ENCODE data around the gene GPR158. TPM values are rescaled to one million over a fixed set of nuclear protein-coding genes. Genes with fewer than 3 reads are reported as not detected.

GPR158 gene
- total RNA-seq, 1 experiment from 2014 or later, result 0.07 TPM

- intact Hi-C loops (cut with micrococcal nuclease; ENCODE audit: unreplicated experiment), result no loop called here
- Mint-ChIP-seq H3K4me1 (ENCODE audit: low read depth, unreplicated experiment) (peaks cover 6% of the 10 kb centered on the region), H3K27ac (ENCODE audit: unreplicated experiment) (no peak overlapping the region), H3K4me3 (ENCODE audit: unreplicated experiment) (no peak overlapping the region), H3K9me3 (ENCODE audit: unreplicated experiment) (no peaks in the 10 kb centered on the region), H3K36me3 (ENCODE audit: insufficient read depth, unreplicated experiment) (no peaks in the 10 kb centered on the region), H3K27me3 (ENCODE audit: insufficient read depth, unreplicated experiment) (peaks cover 7% of the 10 kb centered on the region)
- TF ChIP-seq CTCF (IDR thresholded peaks at IDR 0.05; ENCODE audit: insufficient read depth in 1 of 2, low read depth in 1 of 2, low read length in 1 of 2, severe bottlenecking in 1 of 2, unreplicated experiment in 1 of 2), result no peak
- CTCF ChIA-PET, result no interaction called here
- POLR2A ChIA-PET, result no interaction called here
- Histone ChIP-seq H3K36me3 (ENCODE audit: control insufficient read depth, insufficient read depth, low read length) (no peaks in the 10 kb centered on the region), H3K4me3 (ENCODE audit: low read depth, low read length) (no peak overlapping the region), H3K4me1 (no peaks in the 10 kb centered on the region), H3K27me3 (replicated peaks; ENCODE audit: control insufficient read depth, insufficient read depth, low read length) (no peaks in the 10 kb centered on the region), H3K9me3 (no peaks in the 10 kb centered on the region)
- no peak for DNase-seq
- no TSS peak for BruUV-seq (replicated peaks)
Observed at GRCh38 chr10:25504306-25504705, 329.5 kb downstream of the GPR158 start.

- Mint-ChIP-seq H3K4me3 (ENCODE audit: unreplicated experiment) (no peak overlapping the region), H3K27me3 (ENCODE audit: insufficient read depth, unreplicated experiment) (peaks cover 3% of the 10 kb centered on the region), H3K4me1 (ENCODE audit: low read depth, unreplicated experiment) (peaks cover 6% of the 10 kb centered on the region), H3K27ac (ENCODE audit: unreplicated experiment) (no peak overlapping the region), H3K36me3 (ENCODE audit: insufficient read depth, unreplicated experiment) (no peaks in the 10 kb centered on the region), H3K9me3 (ENCODE audit: unreplicated experiment) (no peaks in the 10 kb centered on the region)
- H3K4me1 ChIP-seq, result no peaks in the 10 kb centered on the region
- H3K27me3 ChIP-seq (replicated peaks; ENCODE audit: control insufficient read depth, insufficient read depth, low read length), result no peaks in the 10 kb centered on the region
- intact Hi-C loops (cut with micrococcal nuclease; ENCODE audit: unreplicated experiment), result no loop called here
- ChIA-PET POLR2A (no interaction called here), CTCF (no interaction called here)
- H3K36me3 ChIP-seq (ENCODE audit: control insufficient read depth, insufficient read depth, low read length), result no peaks in the 10 kb centered on the region
- no peak for TF ChIP-seq CTCF (IDR thresholded peaks at IDR 0.05; ENCODE audit: insufficient read depth in 1 of 2, low read depth in 1 of 2, low read length in 1 of 2, severe bottlenecking in 1 of 2, unreplicated experiment in 1 of 2)
- H3K9me3 ChIP-seq, result no peaks in the 10 kb centered on the region
- no peak overlapping the region for H3K4me3 ChIP-seq (ENCODE audit: low read depth, low read length)
- no TSS peak for BruUV-seq (replicated peaks)
- DNase-seq, result no peak
Observed at GRCh38 chr10:25504838-25505237, 330.0 kb downstream of the GPR158 start.

GRCh38 chr10:25505466-25505865 lies 330.7 kb downstream of the GPR158 start:
- CTCF ChIA-PET, result no interaction called here
- H3K4me1 ChIP-seq, result no peaks in the 10 kb centered on the region
- H3K4me1 Mint-ChIP-seq (ENCODE audit: low read depth, unreplicated experiment), result peaks cover 6% of the 10 kb centered on the region
- intact Hi-C loops (cut with micrococcal nuclease; ENCODE audit: unreplicated experiment), result no loop called here
- no peak for DNase-seq
- no peak overlapping the region for H3K27ac Mint-ChIP-seq (ENCODE audit: unreplicated experiment)
- H3K9me3 Mint-ChIP-seq (ENCODE audit: unreplicated experiment), result no peaks in the 10 kb centered on the region
- POLR2A ChIA-PET, result no interaction called here
- no peaks in the 10 kb centered on the region for H3K36me3 Mint-ChIP-seq (ENCODE audit: insufficient read depth, unreplicated experiment)
- peaks cover 3% of the 10 kb centered on the region for H3K27me3 Mint-ChIP-seq (ENCODE audit: insufficient read depth, unreplicated experiment)
- BruUV-seq (replicated peaks), result no TSS peak
- no peaks in the 10 kb centered on the region for H3K36me3 ChIP-seq (ENCODE audit: control insufficient read depth, insufficient read depth, low read length)
- no peak overlapping the region for H3K4me3 ChIP-seq (ENCODE audit: low read depth, low read length)
- no peaks in the 10 kb centered on the region for H3K27me3 ChIP-seq (replicated peaks; ENCODE audit: control insufficient read depth, insufficient read depth, low read length)
- TF ChIP-seq CTCF (IDR thresholded peaks at IDR 0.05; ENCODE audit: insufficient read depth in 1 of 2, low read depth in 1 of 2, low read length in 1 of 2, severe bottlenecking in 1 of 2, unreplicated experiment in 1 of 2), result no peak
- H3K4me3 Mint-ChIP-seq (ENCODE audit: unreplicated experiment), result no peak overlapping the region
- no peaks in the 10 kb centered on the region for H3K9me3 ChIP-seq

Data from Caco-2 (cell line).